HG02571 (cell line): ENCODE data around the gene TSPAN6.
A peak's percentile ranks its signal among the peaks of the same experiment; 100 is the strongest.

Experiments used
- ATAC-seq: cut with Tn5 transposase; IDR thresholded peaks from one replicate; pipeline ENCODE4 v1.9.1; 2021; ENCODE audit warnings: mild to moderate bottlenecking, moderate library complexity; ENCODE audit not compliant: unreplicated experiment

TSPAN6 gene, protein sequence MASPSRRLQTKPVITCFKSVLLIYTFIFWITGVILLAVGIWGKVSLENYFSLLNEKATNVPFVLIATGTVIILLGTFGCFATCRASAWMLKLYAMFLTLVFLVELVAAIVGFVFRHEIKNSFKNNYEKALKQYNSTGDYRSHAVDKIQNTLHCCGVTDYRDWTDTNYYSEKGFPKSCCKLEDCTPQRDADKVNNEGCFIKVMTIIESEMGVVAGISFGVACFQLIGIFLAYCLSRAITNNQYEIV

GRCh38 chrX:100636321-100636991 lies at the start of gene TSPAN6:
TSS of gene TSPAN6 (minus strand) at chrX:100636806. CDS start at chrX:100636694, 112 bp downstream.
- ATAC-seq = peak; percentile 82

DNA sequence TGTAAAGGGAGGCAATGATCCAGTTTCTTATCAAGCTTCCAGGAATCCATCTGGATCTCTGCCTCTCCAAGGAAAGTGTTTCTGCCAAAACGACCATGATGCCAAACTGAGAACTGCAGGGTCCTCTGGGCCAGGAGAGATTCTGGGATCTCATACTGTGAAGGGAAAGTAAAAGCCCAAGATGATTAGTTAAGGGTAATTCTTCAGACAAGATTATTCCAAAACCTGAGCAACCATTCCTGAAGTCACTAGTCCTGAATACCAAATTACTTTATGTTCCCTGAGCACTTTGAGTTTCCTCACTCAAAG lies 49.3 kb upstream of the TSPAN6 start:
- ATAC-seq = no peak

GRCh38 chrX:100685284-100685996 lies 48.8 kb upstream of the TSPAN6 start:
- no peak for ATAC-seq

GRCh38 chrX:100682939-100683338 lies 46.3 kb upstream of the TSPAN6 start:
- ATAC-seq = no peak

- no peak for ATAC-seq
Measured at GRCh38 chrX:100681599-100681998, 45.0 kb upstream of the TSPAN6 start.

DNA sequence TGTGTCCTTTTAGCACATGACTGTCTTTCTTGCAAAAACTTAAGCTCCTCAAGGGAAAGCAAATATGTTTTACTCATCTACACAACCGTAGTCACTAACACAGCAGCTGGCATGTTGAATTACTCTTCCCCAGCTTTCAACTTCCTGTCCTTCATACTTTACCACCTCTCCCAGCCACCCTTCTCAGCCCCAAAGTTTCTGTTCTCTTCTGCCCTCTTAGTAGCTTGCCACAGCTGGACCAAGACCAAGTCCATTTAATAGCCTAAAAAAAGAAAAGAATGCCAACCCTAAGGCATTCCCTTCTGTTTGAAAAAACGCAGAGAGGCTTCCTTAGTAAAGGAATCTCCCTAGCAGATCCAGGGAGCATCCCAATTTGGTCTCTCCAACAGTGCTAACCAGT lies 44.1 kb upstream of the TSPAN6 start:
- no peak for ATAC-seq

GRCh38 chrX:100677611-100678181 lies 41.1 kb upstream of the TSPAN6 start:
- ATAC-seq = no peak

GRCh38 chrX:100674705-100675104 lies 38.1 kb upstream of the TSPAN6 start:
- no peak for ATAC-seq

DNA sequence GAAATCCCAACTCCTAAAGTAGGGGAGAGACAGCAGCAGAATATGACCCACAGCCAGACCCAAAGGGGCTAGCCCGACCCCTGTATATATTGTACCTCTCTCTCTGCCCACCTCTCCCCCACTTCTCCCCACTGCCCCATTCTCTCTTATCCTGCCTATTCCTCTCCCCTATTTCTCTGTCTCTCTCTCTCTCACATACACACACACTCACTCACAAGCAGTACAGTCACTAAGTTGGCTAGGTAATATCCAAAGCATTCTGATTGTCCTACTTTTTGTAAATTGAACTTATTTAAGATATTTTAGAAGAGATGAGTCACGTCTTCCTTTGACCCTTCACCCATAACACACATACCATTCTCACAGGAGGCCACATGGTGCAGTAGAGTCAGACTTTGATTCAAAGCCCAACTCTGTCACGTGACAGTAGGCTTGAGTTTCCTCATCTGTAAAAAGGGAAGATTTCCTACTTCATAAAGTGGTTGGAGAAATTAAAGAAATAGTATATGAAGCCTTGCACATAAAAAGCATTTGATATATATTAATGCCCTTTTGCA lies 36.9 kb upstream of the TSPAN6 start:
- ATAC-seq = no peak

DNA sequence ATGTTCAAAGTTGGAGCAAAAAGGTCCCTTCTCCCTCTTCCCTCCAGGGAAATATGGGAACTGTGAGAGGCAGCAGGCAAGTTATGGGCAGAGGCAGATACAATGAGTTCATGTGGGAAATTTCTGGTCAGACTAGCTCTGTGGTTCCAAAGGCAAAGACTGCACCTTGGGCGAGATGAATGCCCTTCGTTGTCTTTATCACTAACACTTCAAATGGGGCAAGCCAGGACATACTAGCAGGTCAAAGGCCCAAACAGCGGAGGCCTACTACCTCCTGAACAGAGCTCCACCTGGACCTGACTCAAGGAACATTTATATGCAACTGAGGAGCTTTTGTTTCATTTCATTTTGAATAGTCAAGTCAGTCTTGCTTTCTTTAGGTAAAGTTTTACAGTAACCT lies 36.4 kb upstream of the TSPAN6 start:
- no peak for ATAC-seq

DNA sequence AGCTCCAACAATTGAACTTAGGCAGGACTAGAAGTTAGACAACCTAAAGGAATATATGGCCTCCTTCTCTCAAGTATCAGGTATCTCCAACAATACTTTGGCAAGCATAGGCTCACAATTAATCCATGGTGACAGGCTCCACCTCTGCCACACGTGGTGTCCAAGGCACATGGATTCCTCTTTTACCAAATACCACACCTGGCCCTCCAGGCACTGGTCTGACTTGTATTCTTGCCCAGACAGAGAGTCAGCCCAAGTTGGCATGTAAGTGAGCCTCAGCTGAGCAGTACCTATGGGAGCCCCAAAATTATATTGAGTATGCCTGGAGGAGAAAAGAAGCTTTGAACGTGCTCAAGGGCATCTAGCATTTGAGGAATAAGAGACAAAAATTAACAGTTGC lies 27.0 kb upstream of the TSPAN6 start:
- ATAC-seq = no peak

- no peak for ATAC-seq
Measured at GRCh38 chrX:100662796-100663195, 26.2 kb upstream of the TSPAN6 start.

DNA sequence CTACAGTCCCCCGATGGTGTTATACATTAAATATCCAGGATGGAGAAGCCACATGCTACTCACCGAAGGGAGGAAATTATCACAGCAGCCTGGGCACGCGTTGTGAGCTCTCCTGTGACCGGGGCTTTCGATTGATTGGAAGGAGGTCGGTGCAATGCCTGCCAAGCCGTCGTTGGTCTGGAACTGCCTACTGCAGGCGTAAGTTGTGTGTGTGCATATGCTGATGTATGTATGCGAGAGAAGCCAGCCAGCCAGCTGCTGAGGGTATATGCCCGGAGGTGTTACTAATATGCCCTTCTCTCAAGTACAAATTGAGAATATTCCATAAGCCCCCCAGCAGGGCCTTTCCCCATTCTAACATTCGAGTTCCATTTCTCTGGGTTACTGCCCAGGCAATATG lies 25.6 kb upstream of the TSPAN6 start:
- ATAC-seq = no peak

GRCh38 chrX:100659431-100660137 lies 23.0 kb upstream of the TSPAN6 start:
- ATAC-seq = no peak

- no peak for ATAC-seq
Measured at GRCh38 chrX:100658941-100659381, 22.4 kb upstream of the TSPAN6 start.

DNA sequence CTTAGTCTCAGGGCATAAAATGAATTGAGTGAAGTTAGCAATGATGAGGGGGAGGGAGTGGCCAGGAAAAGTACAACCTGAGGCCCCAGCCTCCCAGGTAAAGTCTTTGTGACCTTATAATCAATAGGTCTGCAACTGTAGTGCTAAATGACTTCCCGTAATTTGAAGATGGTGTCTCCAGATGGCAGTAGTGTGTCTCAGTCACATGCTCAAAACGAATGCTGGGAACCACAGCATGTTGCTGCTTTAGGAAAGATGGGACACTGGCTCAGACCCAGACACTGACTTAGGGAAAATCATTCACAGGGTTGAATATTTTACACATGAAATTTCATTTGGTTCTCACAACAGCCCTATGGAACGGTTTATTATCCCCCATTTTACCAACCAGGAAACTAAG lies 17.7 kb upstream of the TSPAN6 start:
- no peak for ATAC-seq

- no peak for ATAC-seq
Measured at GRCh38 chrX:100652266-100652665, 15.7 kb upstream of the TSPAN6 start.

- no peak for ATAC-seq
Measured at GRCh38 chrX:100650841-100651240, 14.2 kb upstream of the TSPAN6 start.

- ATAC-seq = no peak
Measured at GRCh38 chrX:100649550-100650356, 13.1 kb upstream of the TSPAN6 start.
